Measurements from ENCODE around the gene HEBP1.
A peak's percentile ranks its signal among the peaks of the same experiment; 100 is the strongest.

The HEBP1 gene

DNA sequence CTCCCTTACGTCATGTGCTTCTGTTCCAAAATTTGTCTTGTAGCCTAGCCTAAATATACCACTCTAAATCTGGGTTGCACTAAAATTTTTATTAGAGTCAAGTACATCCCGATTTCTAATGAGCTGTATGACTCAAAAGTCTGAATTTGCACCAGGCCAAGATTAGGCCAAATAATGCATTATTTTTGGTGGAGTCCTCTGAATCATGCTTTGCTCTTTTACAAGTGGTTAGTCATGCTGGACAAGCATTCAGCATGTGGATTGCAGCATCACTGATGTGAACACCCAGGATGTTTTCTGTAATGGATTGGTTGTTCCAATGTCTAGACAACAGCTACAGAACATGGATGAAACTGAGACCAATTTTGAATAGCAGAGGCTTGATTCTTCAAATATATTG is 23.7 kb downstream of the HEBP1 start:
- TF ChIP-seq CTCF (IDR thresholded peaks at IDR 0.05) = no peak

DNA sequence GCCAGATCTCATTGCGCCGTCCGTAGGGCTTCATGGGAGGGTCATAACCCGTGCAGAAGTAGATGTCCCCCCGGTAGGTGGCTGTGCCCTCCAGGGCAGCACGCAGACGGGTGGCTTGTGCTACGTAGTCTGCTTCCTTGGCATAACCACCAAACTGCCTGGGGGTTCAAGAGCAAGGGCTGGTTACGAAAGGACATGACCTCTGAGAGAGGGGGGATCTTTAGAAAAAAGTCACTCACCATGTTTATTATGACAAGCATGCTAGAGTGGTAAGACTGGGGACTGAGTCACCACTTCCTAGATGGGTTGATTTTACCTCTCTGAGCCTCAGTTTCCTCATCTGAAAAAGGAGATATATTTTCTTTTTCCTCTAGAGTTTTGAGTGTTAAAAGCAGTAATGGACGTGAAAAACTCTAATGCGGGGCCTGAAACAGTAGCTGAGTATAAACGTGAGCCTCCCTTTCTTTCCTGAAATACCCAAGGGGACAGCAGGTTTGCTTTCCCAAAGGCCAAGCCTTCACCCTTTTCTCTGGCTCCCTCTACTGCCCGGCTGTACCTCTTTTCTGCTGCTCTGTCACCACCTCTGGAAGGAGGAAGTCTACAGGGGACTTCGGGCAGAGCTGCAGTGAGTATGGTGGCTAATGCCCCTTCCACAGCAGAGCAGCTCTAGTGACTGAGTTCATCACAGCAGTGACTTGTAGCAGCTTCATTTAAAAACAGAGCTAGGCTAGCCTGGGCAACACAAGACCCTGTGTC is 24.6 kb downstream of the HEBP1 start:
- peak; percentile 50 for TF ChIP-seq CTCF (IDR thresholded peaks at IDR 0.05)

- no peak for TF ChIP-seq CTCF (IDR thresholded peaks at IDR 0.05)
These were observed 25.9 kb downstream of the HEBP1 start for GRCh38 chr12:12974211-12974610.

GRCh38 chr12:12973019-12973418 is 27.0 kb downstream of the HEBP1 start:
- TF ChIP-seq CTCF (IDR thresholded peaks at IDR 0.05) = no peak

- no peak for TF ChIP-seq CTCF (IDR thresholded peaks at IDR 0.05)
These were observed 34.2 kb downstream of the HEBP1 start for GRCh38 chr12:12965836-12966235.

GRCh38 chr12:12964255-12964654 is 35.8 kb downstream of the HEBP1 start:
- no peak for TF ChIP-seq CTCF (IDR thresholded peaks at IDR 0.05)

- TF ChIP-seq CTCF (IDR thresholded peaks at IDR 0.05) = no peak
These were observed 39.3 kb downstream of the HEBP1 start for GRCh38 chr12:12960639-12961209.

Measured in LNCAP (cell line).